CD4-positive, alpha-beta T cell treated with Interleukin-21 for 1 hour (primary cell): ENCODE measurements around the gene NKX1-2.

Experiments
- DNase-seq: peaks from one replicate; pipeline ENCODE4 v3.0.0-alpha.2; 2020

Gene NKX1-2

GRCh38 chr10:124474514-124475070, 24.8 kb upstream of the NKX1-2 start:
- DNase-seq: no peak

- DNase-seq: no peak
Observed at GRCh38 chr10:124473070-124473469, 23.2 kb upstream of the NKX1-2 start.

DNA sequence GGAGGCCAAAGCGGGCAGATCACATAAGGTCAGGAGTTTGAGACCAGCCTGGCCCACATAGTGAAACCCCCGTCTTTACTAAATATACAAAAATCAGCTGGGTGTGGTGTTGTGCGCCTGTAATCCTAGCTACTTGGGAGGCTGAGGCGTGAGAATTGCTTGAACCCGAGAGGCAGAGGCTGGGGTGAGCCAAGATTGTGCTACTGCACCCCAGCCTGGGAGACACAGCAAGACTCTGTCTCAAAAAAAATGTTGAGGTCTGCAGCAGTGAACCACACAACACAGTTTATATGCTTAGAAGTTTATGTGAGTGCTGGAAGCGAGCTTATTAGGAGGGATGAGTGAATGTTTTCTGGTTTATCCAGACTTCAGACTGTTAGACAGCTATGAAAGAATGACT, 22.2 kb upstream of the NKX1-2 start:
- DNase-seq: no peak

DNA sequence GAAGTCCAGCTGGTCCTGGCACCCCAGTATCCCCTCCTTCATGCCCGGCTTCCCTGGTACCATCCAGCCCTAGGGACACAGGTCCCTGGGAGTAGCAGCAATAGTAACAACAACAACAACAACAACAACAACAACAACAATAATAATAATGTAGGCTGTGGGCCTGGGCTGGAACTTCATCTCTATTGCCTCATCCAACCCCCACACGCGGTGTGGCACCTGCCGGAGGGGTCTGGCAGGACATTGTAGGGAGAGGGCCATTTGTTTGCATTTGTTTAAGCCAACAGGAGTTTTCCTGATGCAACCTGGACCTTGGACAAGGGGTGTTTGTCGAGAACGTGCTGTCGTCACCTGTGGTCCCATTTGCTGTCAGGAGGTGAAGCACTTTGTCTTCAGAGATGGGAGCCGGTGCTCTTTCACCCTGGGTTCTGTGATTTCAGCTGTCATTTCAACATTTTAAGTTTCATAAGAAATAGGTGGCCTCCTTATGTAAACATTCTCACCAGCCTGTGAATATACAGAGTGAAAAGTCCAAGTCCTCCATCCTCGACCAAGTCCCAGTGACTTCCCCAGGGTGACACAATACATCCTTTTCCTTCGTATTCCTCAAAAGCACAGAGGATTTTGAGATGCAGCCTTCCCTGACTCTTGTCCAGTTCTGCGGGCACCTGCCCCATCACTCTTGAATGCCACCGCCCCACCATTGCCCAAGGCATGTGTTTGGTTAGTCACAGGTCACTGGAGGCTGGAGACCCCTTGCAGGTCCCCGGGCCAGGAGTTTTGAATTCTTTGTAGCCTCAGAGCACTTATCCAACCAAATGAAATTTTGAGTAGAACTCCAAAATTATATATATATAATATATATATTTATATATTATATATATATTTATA, 21.0 kb upstream of the NKX1-2 start:
- DNase-seq: no peak

DNA sequence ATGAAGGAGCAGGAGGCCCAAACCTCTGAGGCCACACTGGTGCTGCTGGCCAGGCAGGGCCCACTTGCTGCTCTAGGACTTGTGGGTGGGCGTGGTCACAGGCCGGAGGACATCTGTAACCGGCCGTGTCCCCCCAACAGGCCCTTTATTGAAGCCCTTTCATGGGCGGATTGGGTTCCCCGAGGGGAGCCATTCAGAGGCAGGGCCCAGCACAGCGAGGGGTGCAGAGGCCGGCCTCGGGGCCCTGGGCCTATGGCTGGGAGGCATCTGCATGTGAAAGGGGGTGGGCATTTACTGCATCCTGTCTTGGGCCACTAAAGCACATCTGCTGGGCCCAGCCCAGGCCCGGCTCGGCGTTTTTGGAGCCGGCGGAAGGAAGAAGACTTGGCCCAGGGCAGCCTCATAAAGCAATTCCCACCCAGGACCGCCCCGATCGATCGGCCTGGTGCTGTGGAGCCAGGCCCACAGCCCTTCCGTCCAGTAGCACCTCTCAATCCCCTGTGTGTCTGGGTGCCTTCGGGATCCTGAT, 20.2 kb upstream of the NKX1-2 start:
- no peak for DNase-seq

- no peak for DNase-seq
Observed at GRCh38 chr10:124468624-124469023, 18.8 kb upstream of the NKX1-2 start.

DNA sequence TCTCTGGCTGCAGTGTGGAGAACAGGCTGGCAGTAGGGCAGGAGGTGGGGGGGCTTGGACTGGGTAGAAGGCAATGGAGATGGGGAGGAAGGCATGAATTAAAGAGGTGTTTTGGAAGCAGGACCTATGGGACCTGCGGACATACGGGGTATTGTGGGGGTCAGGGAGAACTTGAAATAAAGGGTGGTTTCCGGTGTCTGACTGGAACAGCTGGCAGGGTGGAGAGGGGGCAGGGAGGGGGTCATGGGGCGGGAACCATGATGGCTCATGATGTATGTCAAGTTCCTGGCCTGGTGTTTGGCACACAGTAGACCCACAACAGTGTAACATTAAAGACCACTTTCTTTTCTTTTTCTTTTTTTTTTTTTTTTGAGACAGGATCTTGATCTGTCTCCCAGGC, 17.3 kb upstream of the NKX1-2 start:
- no peak for DNase-seq

DNA sequence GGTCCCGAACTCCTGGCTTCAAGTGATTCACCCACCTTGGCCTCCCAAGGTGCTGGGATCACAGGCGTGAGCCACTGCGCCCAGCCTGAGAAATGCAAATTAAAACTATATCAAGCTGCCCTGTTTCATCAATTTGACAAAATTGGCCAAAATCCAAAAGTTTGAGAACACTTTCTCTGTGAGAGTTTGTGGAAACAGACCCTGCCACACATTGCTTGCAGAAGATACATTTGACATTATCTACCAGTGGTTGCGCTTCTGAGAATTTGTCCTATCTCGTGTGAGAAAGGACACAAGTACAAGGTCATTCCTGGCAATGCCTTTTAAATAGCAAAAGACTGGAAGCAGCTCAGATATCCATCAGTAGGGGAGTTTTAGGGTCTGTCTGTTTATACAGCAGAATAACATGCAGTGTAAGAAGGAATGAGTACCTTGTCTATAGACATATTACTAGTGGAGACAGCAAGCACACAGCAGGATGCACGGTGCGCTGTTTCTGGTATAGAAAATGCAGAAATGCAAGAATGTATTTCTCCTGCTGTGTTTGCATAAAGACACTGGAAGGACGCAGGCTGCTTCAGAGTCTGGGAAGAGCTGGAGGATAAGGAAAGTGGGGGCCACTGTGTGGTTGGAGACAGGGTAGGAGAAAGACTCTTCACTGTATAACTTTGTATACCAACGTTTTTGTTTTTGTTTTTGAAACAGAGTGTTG, 16.1 kb upstream of the NKX1-2 start:
- DNase-seq: no peak

- DNase-seq: no peak
Observed at GRCh38 chr10:124465003-124465776, 15.4 kb upstream of the NKX1-2 start.

DNA sequence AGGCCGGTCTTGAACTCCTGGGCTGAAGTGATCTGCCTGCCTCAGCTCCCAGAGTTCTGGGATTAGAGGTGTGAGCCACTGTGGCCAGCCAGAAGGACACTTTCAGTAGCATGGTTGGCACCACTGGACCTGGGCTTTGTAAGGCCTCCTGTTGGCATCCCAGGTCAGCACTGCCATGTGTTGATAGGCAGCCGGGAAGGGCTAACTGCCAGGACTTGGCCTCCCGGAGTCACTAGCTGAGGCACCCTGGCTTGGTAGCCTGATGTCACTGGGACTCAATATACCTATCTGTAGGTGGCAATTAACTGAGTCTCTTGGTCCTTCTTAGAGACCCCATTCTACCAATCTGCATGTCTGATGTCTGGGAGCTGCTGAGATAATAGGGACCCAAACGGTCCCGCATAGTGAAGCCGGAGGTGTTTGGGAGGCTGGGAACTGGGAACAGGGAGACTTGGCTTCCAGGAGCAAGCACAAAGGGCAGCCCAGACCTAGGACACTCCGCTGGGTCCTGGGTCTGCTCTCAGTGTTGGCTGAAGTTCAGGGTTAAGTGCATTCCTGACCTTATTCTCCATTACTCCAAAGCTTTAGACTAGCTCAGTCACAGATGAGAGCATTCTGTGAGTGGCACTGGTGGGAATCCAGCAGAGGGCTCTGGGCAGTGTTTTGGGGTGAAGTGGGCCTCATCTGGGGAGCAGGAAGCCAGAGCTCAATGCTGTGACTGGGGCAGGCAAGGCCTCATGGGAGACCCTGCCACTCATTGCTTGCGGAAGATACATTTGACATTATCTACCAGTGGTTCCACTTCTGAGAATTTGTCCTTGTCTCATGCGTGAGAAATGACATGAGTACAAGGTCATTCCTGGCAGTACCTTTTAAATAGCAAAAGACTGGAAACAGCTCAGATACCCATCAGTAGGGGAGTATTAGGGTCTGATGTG, 14.5 kb upstream of the NKX1-2 start:
- DNase-seq: no peak

DNA sequence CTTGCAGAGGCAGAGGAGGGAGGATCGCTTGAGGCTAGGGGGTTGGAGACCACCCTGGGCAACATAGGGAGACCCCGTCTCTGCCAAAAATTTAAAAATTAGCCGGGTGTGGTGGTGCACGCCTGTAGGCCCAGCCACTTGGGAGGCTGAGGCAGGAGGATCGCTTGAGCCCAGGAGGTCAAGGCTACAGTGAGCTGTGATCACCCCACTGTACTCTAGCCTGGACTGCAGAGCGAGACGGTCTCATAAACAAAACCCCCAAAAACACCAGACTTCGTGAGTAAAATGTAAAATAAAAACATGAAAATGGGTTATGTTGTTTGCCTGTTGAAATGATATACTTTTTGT, 12.5 kb upstream of the NKX1-2 start:
- no peak for DNase-seq

DNA sequence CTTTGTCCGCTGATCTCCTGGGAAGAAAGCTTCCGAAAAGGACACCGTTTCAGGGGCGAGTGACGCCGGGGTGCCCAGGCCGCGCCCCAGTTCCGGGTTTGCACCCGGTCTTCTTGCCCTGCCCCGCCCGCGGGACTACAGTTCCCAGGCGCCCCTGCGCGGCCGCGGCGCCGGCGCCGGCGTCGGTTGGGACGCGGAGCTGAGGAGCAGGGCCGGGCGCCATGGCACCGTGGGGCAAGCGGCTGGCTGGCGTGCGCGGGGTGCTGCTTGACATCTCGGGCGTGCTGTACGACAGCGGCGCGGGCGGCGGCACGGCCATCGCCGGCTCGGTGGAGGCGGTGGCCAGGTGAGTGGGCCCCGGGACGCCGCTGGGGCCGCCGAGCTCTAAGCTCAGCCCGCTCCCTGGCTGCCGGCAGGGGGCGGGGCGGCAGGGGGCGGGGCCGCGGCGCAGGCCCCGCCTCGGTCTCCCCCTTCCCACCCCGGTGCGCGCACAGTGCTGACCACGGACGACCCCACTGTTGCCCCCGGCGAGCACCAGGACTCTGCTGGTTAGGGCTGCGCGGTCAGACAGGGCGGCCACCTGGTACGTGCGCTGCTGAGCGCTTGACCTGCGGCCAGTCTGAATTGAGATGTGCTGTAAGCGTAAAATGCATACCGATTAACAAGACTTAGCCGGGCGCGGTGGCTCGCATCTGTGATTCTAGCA, 12.0 kb upstream of the NKX1-2 start, which contains the start of gene LHPP:
LHPP (plus strand) TSS at position 182 of the 706 bp plus-strand sequence; CDS start at position 222, 40 bp downstream.
- DNase-seq: peak; percentile 88

DNA sequence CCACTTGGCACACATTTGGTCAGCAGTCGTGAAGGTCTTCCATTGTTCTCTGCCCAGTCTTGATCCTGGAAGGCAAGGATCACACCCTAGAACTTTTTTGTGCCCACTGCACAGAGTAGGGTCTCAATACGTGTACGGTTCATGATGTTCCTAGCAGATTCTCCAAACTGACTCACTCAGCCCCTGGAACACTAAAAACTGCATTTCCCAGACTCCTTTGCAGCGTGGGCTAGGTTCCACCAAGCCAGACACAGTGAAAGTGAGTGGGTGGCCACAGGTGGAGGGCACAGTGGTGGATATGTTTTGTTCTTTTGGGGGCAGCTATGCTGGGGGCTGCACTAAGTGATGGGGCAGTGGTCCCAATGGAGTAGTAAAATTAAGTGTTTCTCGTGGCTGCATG, 10.3 kb upstream of the NKX1-2 start:
- DNase-seq: no peak

DNA sequence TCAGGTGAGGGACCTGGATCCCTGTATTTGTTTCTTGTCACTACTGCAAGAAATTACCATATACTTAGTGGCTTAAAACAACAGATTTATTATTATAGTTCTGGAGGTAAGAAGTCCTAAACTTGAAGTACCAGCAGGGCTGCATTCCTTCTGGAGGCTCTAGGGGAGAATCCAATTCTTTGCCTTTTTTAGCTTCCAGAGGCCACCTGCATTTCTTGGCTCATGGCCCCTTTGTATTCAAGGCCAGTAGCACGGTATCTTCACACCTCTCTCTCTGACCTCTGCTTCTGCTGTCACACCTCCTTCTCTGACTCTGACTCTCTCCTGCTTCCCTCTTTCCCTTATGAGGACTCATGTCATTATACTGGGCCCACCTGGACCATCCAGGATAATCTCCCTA, 9.6 kb upstream of the NKX1-2 start:
- no peak for DNase-seq

DNA sequence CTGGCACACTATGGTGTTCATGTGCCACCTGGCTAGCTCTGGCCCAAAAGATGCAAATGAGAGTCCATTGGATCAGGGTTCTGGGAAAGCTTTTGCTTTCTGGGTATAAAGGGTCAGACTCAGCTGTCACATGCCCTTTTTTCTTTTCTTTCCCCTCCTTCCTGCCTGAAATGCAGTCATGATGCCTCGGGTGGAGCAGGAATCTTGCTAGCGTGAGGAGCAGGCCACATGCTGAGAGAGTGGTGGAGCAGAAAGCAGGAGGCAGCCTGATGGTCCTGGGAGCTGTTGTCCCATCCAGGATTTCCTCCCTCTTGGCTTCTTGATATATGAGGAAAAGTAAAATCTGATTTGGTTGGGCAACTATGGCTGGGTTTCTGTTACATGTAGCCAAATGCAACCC, 9.1 kb upstream of the NKX1-2 start:
- no peak for DNase-seq

- DNase-seq: no peak
Observed at GRCh38 chr10:124458473-124458872, 8.6 kb upstream of the NKX1-2 start.

DNA sequence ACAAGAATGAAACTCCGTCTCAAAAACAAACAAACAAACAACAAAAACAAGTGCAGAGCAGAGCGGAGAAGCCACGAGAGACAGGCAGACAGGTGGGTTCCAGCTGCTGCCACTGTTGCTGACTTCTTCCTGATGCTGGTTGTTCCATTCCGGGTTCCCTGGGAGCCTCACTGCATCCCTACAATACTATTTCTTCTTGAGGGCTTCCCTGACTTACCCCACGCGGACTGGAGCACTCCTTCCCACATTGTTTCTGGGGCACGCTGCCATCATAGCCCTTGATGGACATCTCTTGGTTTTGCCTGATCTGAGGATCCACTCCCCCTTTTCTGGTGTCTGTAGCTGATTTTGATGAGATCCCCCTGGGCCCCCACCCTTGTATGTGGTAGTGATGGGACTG, 5.6 kb upstream of the NKX1-2 start:
- DNase-seq: no peak

DNA sequence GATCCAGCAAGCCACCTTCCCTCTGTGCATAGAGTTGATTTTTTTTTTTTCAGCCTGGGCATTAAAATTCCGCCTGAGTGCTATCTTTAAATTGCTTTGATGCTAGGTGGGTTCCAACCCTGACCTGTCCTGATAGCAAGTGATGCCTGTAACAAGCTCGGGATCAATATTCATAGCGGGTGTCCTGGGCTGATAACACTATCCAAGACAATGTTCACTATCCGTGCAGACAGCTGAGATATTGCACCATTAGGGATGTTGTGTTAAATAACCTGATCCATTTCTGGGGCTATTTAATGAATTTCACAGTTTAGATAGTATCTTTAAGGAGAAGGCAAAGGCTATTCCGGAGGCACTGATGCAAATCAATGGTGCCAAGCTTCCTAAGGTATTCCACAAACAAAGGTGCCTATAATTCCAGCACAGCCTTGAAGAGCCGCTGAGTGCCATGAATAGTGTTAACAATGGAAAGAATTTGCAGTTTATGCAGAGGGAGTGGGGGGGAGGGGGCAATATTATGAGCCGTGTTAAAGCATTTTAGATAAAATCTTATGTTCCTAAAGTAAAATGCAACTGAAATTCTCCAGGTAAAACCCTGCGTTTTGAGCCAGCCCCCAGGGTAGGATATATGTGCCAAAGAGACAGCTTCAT, 4.2 kb upstream of the NKX1-2 start:
- no peak for DNase-seq

- DNase-seq: no peak
Observed at GRCh38 chr10:124451276-124451675, 1.4 kb upstream of the NKX1-2 start.

- DNase-seq: no peak
Observed at GRCh38 chr10:124450783-124451057, 885 bp upstream of the NKX1-2 start.
